Gastrocnemius medialis (tissue), 4 donors: ENCODE data around the gene ALDOA. TPM values are rescaled to one million over a fixed set of nuclear protein-coding genes. Genes with fewer than 3 reads are reported as not detected.

Experiments used
- ATAC-seq, 2 donors: fragments of 150-250 bp; one replicate each; pipeline ENCODE4 v1.9.1; 2016
- DNase-seq, 2 donors: peaks; one replicate each; pipeline ENCODE4 v3.0.0-alpha.2; 2019
- H3K27ac ChIP-seq, 4 donors: fragments of 200-600 bp; sonication (generic); 1 replicate in 1 of 4; 2 replicates in 3 of 4; pipeline ENCODE4 v1.5.1; 2016 to 2018; ENCODE audit warnings: mild to moderate bottlenecking in 2 of 4, moderate library complexity in 1 of 4
- H3K27me3 ChIP-seq, 3 donors: fragments of 200-600 bp; sonication (generic) in 2 of 3; 1 replicate in 1 of 3; 2 replicates in 2 of 3; pipeline versions ENCODE4 v1.5.1 to v1.6.0; 2016 to 2019; ENCODE audit warnings: mild to moderate bottlenecking in 1 of 3, moderate library complexity in 1 of 3
- H3K36me3 ChIP-seq, 2 donors: fragments of 200-600 bp; sonication (generic) in 1 of 2; one replicate each; pipeline ENCODE4 v1.5.1; 2017 to 2018
- H3K4me1 ChIP-seq, 2 donors: fragments of 200-600 bp; sonication (generic) in 1 of 2; one replicate each; pipeline ENCODE4 v1.5.1; 2016 to 2017; ENCODE audit warnings: mild to moderate bottlenecking in 2 of 2
- H3K4me3 ChIP-seq, 4 donors: fragments of 200-600 bp; sonication (generic) in 3 of 4; 1 replicate in 1 of 4; 2 replicates in 3 of 4; pipeline ENCODE4 v1.5.1; 2016 to 2019; ENCODE audit warnings: mild to moderate bottlenecking in 2 of 4
- H3K9me3 ChIP-seq, 3 donors: fragments of 200-600 bp; sonication (generic) in 2 of 3; 1 replicate in 1 of 3; 2 replicates in 2 of 3; pipeline ENCODE4 v1.5.1; 2016 to 2019
- CTCF ChIP-seq, 5 experiments: fragments of 450-650 bp in 3 of 5; fragments of 200-600 bp in 2 of 5; sonication (generic) in 2 of 5; IDR thresholded peaks in 4 of 5; conservative IDR thresholded peaks in 1 of 5; 1 replicate in 4 of 5; 2 replicates in 1 of 5; pipeline ENCODE4 v1.5.1; 2016 to 2019; ENCODE audit warnings: antibody characterized with exemption in 5 of 5, mild to moderate bottlenecking in 3 of 5, moderate library complexity in 3 of 5
- POLR2A ChIP-seq, 2 donors: fragments of 450-650 bp; IDR thresholded peaks; one replicate each; pipeline ENCODE4 v1.6.1; 2017; ENCODE audit warnings: antibody characterized with exemption in 2 of 2, mild to moderate bottlenecking in 2 of 2, moderate library complexity in 2 of 2
- in situ Hi-C, 4 donors: fragments of 200-750 bp; cut with MboI; loops; one replicate each; pipeline versions ENCODE4 v1.15.0 to v1.8.0; 2017; ENCODE audit warnings: low sequenced_read_pairs in 4 of 4
- intact Hi-C: fragments of 100-400 bp; cut with DNase I; formaldehyde crosslinking; loops from one replicate; pipeline ENCODE4 v1.15.1; 2023; ENCODE audit warnings: low total_unique reads
- total RNA-seq, 4 donors: library from RNA; depleted of rRNA; stranded (reverse); fragments of >200 nt; gene quantifications; one replicate each; pipeline versions ENCODE4 v1.1.0 to v1.2.3, GENCODE V29; 2016

ALDOA gene
- total RNA-seq, 4 donors from 2014 or later, result 6,096 to 10,805 (median 7,093) TPM

- no peak for ATAC-seq
- Histone ChIP-seq H3K4me3 (peak overlapping the region in 1 of 4 donors; percentile 9), H3K36me3 (peaks cover 0 to 66% of the 10 kb centered on the region in 2 donors), H3K27ac (peak overlapping the region; percentile 97 to 100 (median 100)), H3K27me3 (no peaks in the 10 kb centered on the region), H3K4me1 (peaks cover 38 to 42% of the 10 kb centered on the region in 2 donors), H3K9me3 (no peaks in the 10 kb centered on the region)
- intact Hi-C loops (loop anchor here (10.0 kb wide), 1 partner anchor 346 kb away; no protein-coding TSS in a partner anchor), in situ Hi-C loops (loop anchor here in 2 of 4 donors (25.0 kb wide), 2 partner anchors 293 to 343 kb away; partner anchors contain the start of genes CD2BP2 (in 1 of the 2), MYL11 (in 1 of the 2), TBC1D10B (in 1 of the 2) and ZNF771 (in 1 of the 2))
- TF ChIP-seq POLR2A (IDR thresholded peaks at IDR 0.05) (no peak), CTCF (IDR thresholded peaks at IDR 0.05 in 4 of 5, conservative IDR thresholded peaks at IDR 0.05 in 1 of 5) (peak in 3 of 5 experiments; percentile 13 to 37 (median 17))
- no peak for DNase-seq
Observed at GRCh38 chr16:30068750-30069610, 3.4 kb downstream of the ALDOA start.

- no peaks in the 10 kb centered on the region for H3K27me3 ChIP-seq
- intact Hi-C loops (loop anchor here (10.0 kb wide), 1 partner anchor 345 kb away; no protein-coding TSS in a partner anchor), in situ Hi-C loops (loop anchor here in 2 of 4 donors (25.0 kb wide), 2 partner anchors 292 to 342 kb away; partner anchors contain the start of genes CD2BP2 (in 1 of the 2), MYL11 (in 1 of the 2), TBC1D10B (in 1 of the 2) and ZNF771 (in 1 of the 2))
- peak overlapping the region; percentile 97 to 100 (median 100) for H3K27ac ChIP-seq
- H3K4me1 ChIP-seq, result peaks cover 36 to 42% of the 10 kb centered on the region in 2 donors
- DNase-seq, result peak in 1 of 2 donors; percentile 64
- H3K4me3 ChIP-seq, result peak overlapping the region in 1 of 4 donors; percentile 9
- H3K9me3 ChIP-seq, result no peaks in the 10 kb centered on the region
- H3K36me3 ChIP-seq, result peaks cover 0 to 66% of the 10 kb centered on the region in 2 donors
- no peak for ATAC-seq
- no peak for TF ChIP-seq POLR2A (IDR thresholded peaks at IDR 0.05)
- TF ChIP-seq CTCF (IDR thresholded peaks at IDR 0.05 in 4 of 5, conservative IDR thresholded peaks at IDR 0.05 in 1 of 5), result no peak
Observed at GRCh38 chr16:30069611-30070462, 4.3 kb downstream of the ALDOA start.

GRCh38 chr16:30070490-30070889, 4.9 kb downstream of the ALDOA start:
- in situ Hi-C loops, result loop anchor here in 2 of 4 donors (25.0 kb wide), 2 partner anchors 292 to 342 kb away; partner anchors contain the start of genes CD2BP2 (in 1 of the 2), MYL11 (in 1 of the 2), TBC1D10B (in 1 of the 2) and ZNF771 (in 1 of the 2)
- no peak for DNase-seq
- H3K4me1 ChIP-seq, result peaks cover 36 to 42% of the 10 kb centered on the region in 2 donors
- TF ChIP-seq POLR2A (IDR thresholded peaks at IDR 0.05) (no peak), CTCF (IDR thresholded peaks at IDR 0.05 in 4 of 5, conservative IDR thresholded peaks at IDR 0.05 in 1 of 5) (no peak)
- H3K9me3 ChIP-seq, result no peaks in the 10 kb centered on the region
- H3K27ac ChIP-seq, result peak overlapping the region; percentile 97 to 100 (median 100)
- H3K27me3 ChIP-seq, result no peaks in the 10 kb centered on the region
- no peak for ATAC-seq
- H3K4me3 ChIP-seq, result no peak overlapping the region
- intact Hi-C loops, result no loop called here
- peaks cover 0 to 66% of the 10 kb centered on the region in 2 donors for H3K36me3 ChIP-seq
